ENCODE data around the gene GNAS-AS1.

The GNAS-AS1 gene

GRCh38 chr20:58884966-58885365 is 34.3 kb upstream of the GNAS-AS1 start:
- no peak for DNase-seq

GRCh38 chr20:58883241-58883691 is 32.6 kb upstream of the GNAS-AS1 start:
- DNase-seq, result no peak

GRCh38 chr20:58882704-58883089 is 32.0 kb upstream of the GNAS-AS1 start:
- DNase-seq, result no peak

GRCh38 chr20:58880994-58881752 is 30.5 kb upstream of the GNAS-AS1 start:
- DNase-seq, result no peak

DNA sequence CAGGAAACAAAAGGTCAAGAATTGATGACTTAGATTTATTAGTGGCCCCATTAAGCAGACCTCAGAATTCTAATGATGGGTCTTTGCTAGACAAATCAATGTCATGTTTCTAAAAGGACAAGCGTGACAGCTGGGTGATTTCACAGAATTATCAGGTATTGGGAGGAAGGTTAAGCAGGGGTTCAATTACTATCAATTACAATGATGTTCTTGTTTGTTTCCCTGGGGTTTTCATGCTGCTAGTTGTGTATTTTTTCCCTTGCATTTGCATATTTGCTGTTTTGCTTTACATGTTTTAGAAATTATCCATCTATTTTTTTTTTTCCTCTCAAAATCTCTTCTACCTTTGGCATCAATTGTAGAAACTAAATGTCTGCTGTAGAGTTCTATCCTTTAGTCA is 29.7 kb upstream of the GNAS-AS1 start:
- DNase-seq, result no peak

GRCh38 chr20:58878399-58878798 is 27.7 kb upstream of the GNAS-AS1 start:
- no peak for DNase-seq

- DNase-seq, result no peak
Observed at GRCh38 chr20:58877976-58878360, 27.3 kb upstream of the GNAS-AS1 start.

DNA sequence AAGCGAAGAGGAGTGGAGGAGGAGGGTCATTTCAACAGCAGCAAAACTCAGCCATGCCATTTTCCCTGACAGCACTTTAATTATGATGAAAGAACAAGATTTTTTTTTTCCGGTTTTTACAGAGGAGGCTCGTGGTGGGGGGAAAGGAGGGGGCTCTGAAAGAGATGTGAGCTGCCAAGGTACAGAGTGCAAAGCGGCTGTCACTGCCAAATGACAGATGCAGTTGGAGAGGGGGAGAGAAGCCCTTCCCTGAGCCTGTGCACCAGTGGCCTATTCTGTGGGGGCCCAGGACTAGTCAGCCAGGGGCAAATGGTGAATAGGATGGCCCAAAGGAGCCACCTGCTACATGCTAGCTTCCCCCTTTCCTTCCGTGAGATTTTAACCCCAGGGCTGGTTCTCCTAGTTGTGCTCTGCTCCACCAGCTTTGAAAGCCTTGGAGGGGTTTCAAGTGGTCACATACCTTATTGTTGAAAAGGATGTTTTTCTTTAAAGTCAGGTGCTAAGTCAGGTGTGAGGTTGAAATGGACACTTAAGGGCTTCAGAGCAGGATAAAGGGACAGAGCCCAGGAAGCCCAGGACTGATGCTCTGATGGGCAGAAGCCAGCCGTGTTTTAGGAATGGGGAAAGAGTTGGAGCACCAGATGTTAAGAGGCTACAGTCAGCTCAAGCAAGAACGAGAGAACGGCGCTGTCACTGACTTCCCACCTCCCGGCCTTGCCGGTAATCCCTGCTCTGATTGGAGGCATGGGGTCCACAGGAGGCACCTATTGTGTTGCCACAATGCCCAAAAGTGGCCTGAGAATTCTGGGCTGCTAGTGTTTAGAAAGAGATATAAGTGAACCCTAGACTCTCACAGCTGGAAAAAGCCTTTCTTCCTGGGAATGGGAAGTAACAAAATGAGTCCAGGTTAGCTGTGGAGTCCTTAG is 26.6 kb upstream of the GNAS-AS1 start:
- DNase-seq, result no peak

- no peak for DNase-seq
Observed at GRCh38 chr20:58876437-58876836, 25.7 kb upstream of the GNAS-AS1 start.

DNA sequence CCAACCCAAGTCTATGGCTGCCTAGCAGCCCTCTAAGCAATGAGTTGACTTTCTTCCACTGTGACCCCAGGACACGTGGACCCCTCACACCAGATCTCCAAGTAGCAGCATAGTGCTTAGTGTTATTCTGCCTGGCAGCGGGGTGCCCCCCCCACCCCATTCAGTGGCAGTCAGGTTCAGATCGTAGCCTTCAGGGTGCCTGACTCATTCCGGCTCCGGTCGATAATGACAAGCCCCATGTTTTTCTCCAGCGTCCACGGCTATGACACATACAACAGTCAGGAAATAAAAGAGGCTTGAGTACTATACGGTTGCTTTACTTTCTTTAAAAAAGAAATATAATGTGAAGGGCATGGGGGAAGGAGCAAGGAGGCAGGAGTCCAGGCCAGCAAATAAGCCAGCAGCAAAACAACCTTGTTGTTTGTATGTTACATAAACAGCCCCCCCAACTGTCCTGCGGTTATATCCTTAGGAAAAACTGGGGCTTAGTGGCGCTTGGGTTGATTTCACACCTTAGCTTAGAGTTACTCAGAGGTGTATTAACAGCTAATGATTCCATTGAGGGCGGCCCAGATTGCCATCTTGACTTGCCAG is 24.9 kb upstream of the GNAS-AS1 start:
- DNase-seq, result no peak

DNA sequence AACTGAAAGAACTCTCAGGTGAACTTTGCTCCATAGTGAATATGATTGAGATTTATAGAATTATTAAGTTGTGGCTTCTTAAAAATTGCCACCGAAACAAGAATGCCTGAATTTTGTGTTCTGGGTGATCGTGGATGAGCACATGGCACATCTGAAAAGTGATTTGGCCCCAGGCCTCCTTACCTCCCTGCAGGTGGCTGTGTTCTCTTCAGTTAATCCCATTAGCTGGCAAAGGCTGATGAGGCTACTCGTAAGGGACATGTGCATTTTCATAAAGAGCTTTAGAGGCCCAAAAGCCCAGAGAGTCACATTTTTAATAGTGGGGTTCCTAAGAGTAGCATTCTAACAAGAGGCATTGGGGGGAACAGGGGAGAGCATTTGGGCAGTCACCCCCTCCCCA is 24.4 kb upstream of the GNAS-AS1 start:
- DNase-seq, result no peak

DNA sequence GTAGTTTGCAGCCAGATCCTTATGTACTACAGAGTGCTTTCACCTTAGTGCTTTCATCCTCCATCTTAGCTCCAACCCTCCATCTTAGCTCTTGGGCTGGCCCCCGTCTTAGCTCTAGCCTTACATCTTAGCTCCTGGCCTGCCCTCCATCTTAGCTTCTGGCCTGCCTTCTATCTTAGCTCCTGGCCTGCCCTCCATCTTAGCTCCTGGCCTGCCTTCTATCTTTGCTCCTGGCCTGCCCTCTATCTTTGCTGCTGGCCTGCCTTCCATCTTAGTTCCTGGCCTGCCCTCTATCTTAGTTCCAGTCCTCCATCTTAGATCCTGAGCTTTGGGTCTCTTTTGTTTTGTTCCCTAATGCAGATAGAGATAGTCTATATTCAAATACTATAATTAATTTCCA is 23.8 kb upstream of the GNAS-AS1 start:
- no peak for DNase-seq

DNA sequence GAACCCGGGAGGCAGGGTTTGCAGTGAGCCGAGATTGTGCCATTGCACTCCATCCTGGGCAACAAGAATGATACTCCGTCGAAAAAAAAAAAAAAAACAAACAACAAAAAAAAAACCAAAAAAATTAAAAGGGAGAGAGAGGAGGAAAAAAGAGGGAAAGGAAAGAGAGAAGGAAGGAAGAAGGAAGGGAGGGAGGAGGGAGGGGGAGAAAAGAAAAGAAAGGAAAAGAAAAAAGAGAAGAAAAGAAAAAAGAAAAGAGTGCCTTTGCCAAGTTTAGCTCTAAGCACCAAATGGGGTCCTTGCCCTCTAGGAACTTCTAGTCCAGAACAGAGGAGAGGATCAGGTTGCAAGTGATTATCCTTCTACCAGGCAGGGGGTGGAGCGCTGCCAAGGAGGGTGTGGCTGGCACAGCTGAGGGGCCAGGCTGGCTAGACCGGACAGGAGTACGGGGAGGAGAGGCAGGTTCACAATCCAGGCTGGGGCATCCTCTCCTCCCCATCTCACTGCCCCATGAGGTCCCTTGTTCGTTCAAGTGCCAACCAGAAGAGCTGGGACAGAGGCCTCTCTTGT is 20.9 kb upstream of the GNAS-AS1 start:
- no peak for DNase-seq

DNA sequence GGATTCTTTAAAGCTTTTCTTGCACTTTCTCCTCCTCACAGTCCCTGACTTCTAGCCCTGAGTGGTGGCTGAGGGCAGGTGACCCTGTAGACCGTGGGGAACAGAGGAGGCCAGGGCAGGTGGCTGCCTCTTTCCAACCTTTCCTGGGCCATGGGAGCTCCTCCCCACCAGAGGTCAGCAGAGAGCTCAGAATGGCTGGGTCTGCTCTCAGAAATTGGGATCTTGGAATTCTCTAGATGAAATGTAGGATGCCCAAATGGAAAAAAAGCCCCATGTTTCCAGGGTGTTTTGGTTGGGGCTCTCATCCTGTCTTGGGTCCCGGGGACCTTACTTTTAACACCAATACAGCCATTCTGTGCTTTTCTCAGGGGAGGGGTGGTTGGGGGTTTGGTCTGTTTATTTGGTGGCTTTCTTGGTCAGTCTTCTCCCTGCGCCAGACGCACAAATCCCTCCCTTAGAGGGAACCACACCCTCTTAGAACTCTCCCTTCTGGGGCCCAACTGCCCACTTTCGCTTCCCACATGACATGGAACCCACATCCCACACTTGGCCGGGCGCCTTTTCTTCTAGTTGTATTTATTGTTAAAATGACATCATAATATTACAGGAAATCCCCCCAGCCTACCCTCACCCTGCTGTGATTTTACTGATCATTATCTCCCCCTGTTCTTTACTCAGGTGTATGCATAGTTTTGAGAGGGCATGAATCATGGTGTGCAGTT is 19.8 kb upstream of the GNAS-AS1 start:
- peak; percentile 60 to 68 for DNase-seq

GRCh38 chr20:58869662-58870227 is 19.0 kb upstream of the GNAS-AS1 start:
- no peak for DNase-seq

DNA sequence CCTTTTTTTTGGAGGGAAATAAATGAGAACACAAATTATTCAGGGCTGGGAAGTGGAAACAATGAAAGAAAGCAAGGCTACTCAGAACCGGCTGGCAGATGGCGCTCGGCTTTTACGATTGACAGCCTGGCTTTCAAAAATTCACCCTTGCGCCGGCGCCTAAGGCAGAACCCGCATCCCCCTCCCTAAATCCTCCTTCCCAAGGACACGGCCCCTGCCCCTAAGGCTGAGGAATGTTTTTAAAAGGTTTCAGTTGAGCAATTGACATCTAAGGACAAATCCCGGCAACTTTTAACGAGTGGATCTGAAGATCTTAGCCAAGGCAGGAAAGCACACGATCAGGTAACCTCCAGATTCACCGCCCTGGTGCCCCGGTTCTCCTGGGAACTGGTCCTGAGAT is 18.1 kb upstream of the GNAS-AS1 start:
- no peak for DNase-seq

DNA sequence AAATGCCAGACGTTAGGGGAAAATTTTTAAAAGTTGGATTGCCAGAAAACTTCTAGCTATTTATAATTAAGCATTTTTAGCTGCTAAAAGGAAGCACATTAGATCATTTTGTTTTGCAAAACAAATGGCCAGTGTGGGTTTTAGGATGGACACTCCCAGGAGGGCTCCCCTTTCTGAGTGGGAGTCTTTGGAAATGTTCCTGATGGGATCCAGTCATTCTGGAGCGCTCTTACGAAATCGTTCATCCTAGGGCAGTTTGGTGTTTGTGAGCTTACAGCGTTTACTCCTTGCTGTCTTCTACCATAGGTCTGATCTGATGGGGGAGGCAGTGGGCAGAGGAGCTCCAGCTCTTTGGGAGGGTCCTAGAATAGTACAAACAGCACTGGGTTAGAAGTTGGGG is 16.5 kb upstream of the GNAS-AS1 start:
- DNase-seq, result no peak

GRCh38 chr20:58865843-58866242 is 15.1 kb upstream of the GNAS-AS1 start:
- DNase-seq, result no peak

GRCh38 chr20:58864346-58864745 is 13.6 kb upstream of the GNAS-AS1 start:
- DNase-seq, result no peak

DNA sequence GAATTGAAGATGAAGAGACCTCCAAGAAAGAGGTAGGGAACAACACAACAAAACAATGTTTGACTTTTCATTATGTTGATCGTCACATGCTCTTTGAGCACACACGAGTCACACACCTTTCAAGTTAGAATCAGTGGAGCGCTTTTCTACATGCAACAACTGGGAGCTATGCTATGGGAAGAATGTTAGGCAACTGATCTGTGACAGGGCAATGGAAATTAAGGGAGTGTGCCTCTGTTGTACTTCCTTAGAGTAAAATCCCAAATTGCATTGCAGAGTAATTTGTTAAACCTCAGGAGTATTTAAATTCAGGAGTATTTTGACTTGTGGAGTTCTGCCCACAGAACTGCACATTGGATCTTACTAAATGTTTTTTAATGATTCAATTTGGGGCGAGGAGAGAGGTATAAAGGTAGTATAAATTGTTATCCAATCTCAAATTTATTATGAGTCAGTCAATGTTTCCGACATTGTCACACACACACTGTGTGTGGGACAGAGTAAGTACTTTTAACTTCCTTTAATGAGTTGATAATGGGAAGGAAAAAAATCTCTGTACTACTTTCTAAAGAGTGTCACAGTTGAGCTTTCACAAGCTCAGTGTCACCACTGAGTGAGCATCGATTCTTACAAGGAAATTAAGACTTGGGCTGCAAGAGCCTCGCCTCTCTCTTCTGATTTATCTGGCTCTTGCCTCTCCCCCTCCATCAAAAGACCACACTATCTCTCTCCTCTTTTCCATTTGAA is 12.5 kb upstream of the GNAS-AS1 start:
- DNase-seq, result no peak

Data from activated CD4-positive, alpha-beta T cell treated with anti-CD3 and anti-CD28 coated beads, Interleukin-2, amount 50 U/mL, for 48 hours (primary cell).